HepG2 (cell line): ENCODE results near the gene CACNA1G. TPM values are rescaled to one million over a fixed set of nuclear protein-coding genes. Genes with fewer than 3 reads are reported as not detected.

Experiments used
- ATAC-seq: fragments of 200-7000 bp; cut with Tn5 transposase; 3 replicates; pipeline ENCODE4 v1.9.1; 2020; ENCODE audit warnings: mild to moderate bottlenecking, moderate library complexity
- BruUV-seq: library from RNA; stranded (reverse); fragments of 400-500 nt; replicated peaks from 2 replicates; lab custom pipeline; 2021; lab: Mats Ljungman, UMichigan
- CTCF ChIA-PET: fragments of 300-600 bp; formaldehyde crosslinking; extraction: SDS; loops from one replicate; lab custom pipeline; 2021; ENCODE audit warnings: low total read pairs, inconsistent platforms, low intra/inter-chr PET ratio; lab: Yijun Ruan, JAX
- POLR2A ChIA-PET: fragments of 350-600 bp; sonication (Branson Sonifier 250); formaldehyde crosslinking; loops from one replicate; lab custom pipeline; 2020; ENCODE audit warnings: antibody characterized with exemption, inconsistent platforms; lab: Yijun Ruan, JAX
- DNase-seq: peaks from one replicate; pipeline ENCODE4 v3.0.0-alpha.2; 2015; ENCODE audit warnings: low spot score
- FAIRE-seq: peaks from 3 replicates; lab custom pipeline; 2011; peaks lifted over from hg19 to GRCh38; lab: Jason Lieb, UNC
- H2AFZ ChIP-seq: one replicate; pipeline ENCODE4 v1.6.1; 2011; ENCODE audit warnings: low read length, inconsistent platforms
- H3K27ac ChIP-seq: fragments of 300-600 bp; 3 replicates; pipeline ENCODE4 v1.8.0; 2011; ENCODE audit warnings: mixed run types, mild to moderate bottlenecking, mixed read lengths, low read length, inconsistent platforms; ENCODE audit not compliant: insufficient read depth; ENCODE audit errors: extremely low read length
- H3K27me3 ChIP-seq, 2 experiments: fragments of 200-600 bp in 1 of 2; 2 replicates in 1 of 2; 3 replicates in 1 of 2; pipeline versions ENCODE4 v1.6.0 to v1.8.0; 2011; ENCODE audit warnings: low read length in 2 of 2, mild to moderate bottlenecking in 2 of 2, moderate library complexity in 2 of 2, inconsistent platforms in 1 of 2; ENCODE audit not compliant: insufficient read depth in 2 of 2, control insufficient read depth in 1 of 2
- H3K36me3 ChIP-seq, 2 experiments: fragments of 200-600 bp in 1 of 2; replicated peaks in 1 of 2; 2 replicates in 1 of 2; 3 replicates in 1 of 2; pipeline versions ENCODE4 v1.5.1 to v1.8.0; 2011; ENCODE audit warnings: low read length in 2 of 2, inconsistent platforms in 1 of 2; ENCODE audit not compliant: insufficient read depth in 2 of 2, control insufficient read depth in 1 of 2
- H3K4me1 ChIP-seq: 2 replicates; pipeline ENCODE4 v1.5.1; 2012; ENCODE audit warnings: low read length, inconsistent platforms; ENCODE audit not compliant: insufficient read depth
- H3K4me2 ChIP-seq: 2 replicates; pipeline ENCODE4 v1.6.0; 2011; ENCODE audit warnings: low read depth, low read length, inconsistent platforms
- H3K4me3 ChIP-seq, 3 experiments: fragments of 200-600 bp in 1 of 3; sonication (generic), shearing (Covaris generic) in 1 of 3; replicated peaks in 1 of 3; 2 replicates each; pipeline ENCODE4 v1.5.1; 2011 to 2016; ENCODE audit warnings: low read length in 3 of 3, inconsistent platforms in 2 of 3, low read depth in 2 of 3, mild to moderate bottlenecking in 2 of 3, control low read depth in 1 of 3, mixed read lengths in 1 of 3; ENCODE audit not compliant: insufficient read depth in 1 of 3
- H3K79me2 ChIP-seq: one replicate; pipeline ENCODE4 v1.6.1; 2011; ENCODE audit warnings: low read length, inconsistent platforms; ENCODE audit not compliant: insufficient read depth
- H3K9ac ChIP-seq: 2 replicates; pipeline ENCODE4 v1.6.0; 2011; ENCODE audit warnings: mild to moderate bottlenecking, low read depth, low read length, inconsistent platforms; ENCODE audit not compliant: insufficient read depth
- H3K9me3 ChIP-seq: 2 replicates; pipeline ENCODE4 v1.5.1; 2012; ENCODE audit warnings: mild to moderate bottlenecking, low read length
- H4K20me1 ChIP-seq: 2 replicates; pipeline ENCODE4 v1.6.0; 2011; ENCODE audit warnings: inconsistent platforms, mild to moderate bottlenecking, low read length, moderate library complexity; ENCODE audit not compliant: insufficient read depth
- CHD2 ChIP-seq: IDR thresholded peaks from 2 replicates; pipeline ENCODE4 v1.6.1; 2011; ENCODE audit warnings: low read depth, low read length, improper control_type of control experiment
- CREBL2 ChIP-seq: sonication (generic); formaldehyde crosslinking; IDR thresholded peaks from 2 replicates; pipeline ENCODE4 v1.8.1; 2023; ENCODE audit warnings: missing genetic modification reagents, mild to moderate bottlenecking, borderline replicate concordance
- ETS1 ChIP-seq: sonication (generic); formaldehyde crosslinking; IDR thresholded peaks from 2 replicates; pipeline ENCODE4 v1.4.0; 2020; ENCODE audit warnings: missing genetic modification reagents
- HINFP ChIP-seq: sonication (generic); formaldehyde crosslinking; IDR thresholded peaks from 2 replicates; pipeline ENCODE4 v1.4.0; 2020; ENCODE audit warnings: low read depth, mild to moderate bottlenecking, missing genetic modification reagents
- HIVEP1 ChIP-seq: sonication (generic); formaldehyde crosslinking; IDR thresholded peaks from 2 replicates; pipeline ENCODE4 v1.4.0; 2020; ENCODE audit warnings: mild to moderate bottlenecking, missing genetic modification reagents
- MEIS1 ChIP-seq: sonication (generic); formaldehyde crosslinking; IDR thresholded peaks from 2 replicates; pipeline ENCODE4 v1.9.0; 2021; ENCODE audit warnings: mild to moderate bottlenecking, missing genetic modification reagents, moderate library complexity, borderline replicate concordance
- RBAK ChIP-seq: sonication (generic); formaldehyde crosslinking; IDR thresholded peaks from 2 replicates; pipeline ENCODE4 v1.5.1; 2020; ENCODE audit warnings: mild to moderate bottlenecking, missing genetic modification reagents
- SATB2 ChIP-seq: sonication (generic); formaldehyde crosslinking; IDR thresholded peaks from 2 replicates; pipeline ENCODE4 v1.5.0; 2020; ENCODE audit warnings: missing genetic modification reagents
- ZNF614 ChIP-seq: IDR thresholded peaks from 2 replicates; pipeline ENCODE4 v1.6.1; 2018; ENCODE audit warnings: missing biosample characterization, missing genetic modification reagents, inconsistent platforms, borderline replicate concordance
- ZXDC ChIP-seq: sonication (generic); formaldehyde crosslinking; IDR thresholded peaks from 2 replicates; pipeline ENCODE4 v1.5.0; 2020; ENCODE audit warnings: mild to moderate bottlenecking, missing genetic modification reagents
- WGBS: methylation state at CpG from one replicate; pipeline ENCODE4 v1.1.6; 2017; ENCODE audit warnings: low lambda C conversion rate; 5-methylcytosine and 5-hydroxymethylcytosine counted together
- in situ Hi-C: cut with HindIII; loops from 2 replicates; pipeline ENCODE4 v1.10.0; 2017; ENCODE audit warnings: low pct_unique_long_range_greater_than_20kb; ENCODE audit not compliant: extremely low pct_ligation_motif_present
- intact Hi-C: fragments of 100-400 bp; cut with micrococcal nuclease; formaldehyde crosslinking; loops from one replicate; pipeline ENCODE4 v1.10.0; 2022; ENCODE audit not compliant: unreplicated experiment
- polyA plus RNA-seq, 8 experiments: library from polyadenylated mRNA; depleted of rRNA in 3 of 8; stranded (reverse) in 7 of 8; unstranded in 1 of 8; fragments of >200 nt; fragmentation: Illumina TruSeq in 4 of 8; extraction: Trizol in 4 of 8; gene quantifications; 2 replicates each; pipeline versions ENCODE4 v1.2.1 to v1.2.3, GENCODE V29; 2011 to 2016; ENCODE audit warnings: low read depth in 4 of 8, missing spikeins in 1 of 8, mixed read lengths in 1 of 8; ENCODE audit not compliant: insufficient read depth in 1 of 8
- total RNA-seq, 5 experiments: library from RNA; depleted of rRNA; stranded (reverse); fragments of >200 nt; fragmentation: Illumina TruSeq; extraction: Trizol; gene quantifications; 2 replicates each; pipeline ENCODE4 v1.2.3, GENCODE V29; 2016; ENCODE audit warnings: low read depth in 1 of 5

Gene CACNA1G
- total and polyA plus RNA-seq, 2 of the 13 experiments (the other 11 are each of a cell fraction or from before 2014, with no cell fraction given): 0.02 TPM; not detected in 1

- BruUV-seq: no TSS peak
- Histone ChIP-seq H3K27ac (no peak overlapping the region), H3K4me3 (no peak overlapping the region), H2AFZ (no peak overlapping the region), H3K27me3 (peaks cover 21 to 84% of the 10 kb centered on the region in 2 experiments; a peak in 4 of 5 replicates), H3K4me1 (peaks cover 15% of the 10 kb centered on the region), H4K20me1 (no peaks in the 10 kb centered on the region), H3K79me2 (no peaks in the 10 kb centered on the region), H3K36me3 (no peaks in the 10 kb centered on the region), H3K4me2 (no peak overlapping the region), H3K9me3 (no peaks in the 10 kb centered on the region), H3K9ac (no peak overlapping the region)
- in situ Hi-C loops: no loop called here
- ATAC-seq (no peak), FAIRE-seq (no peak), DNase-seq (no peak)
- intact Hi-C loops: no loop called here
- ChIA-PET POLR2A (no interaction called here), CTCF (no interaction called here)
- WGBS: 26% methylated on average over 5 of the region's 5 CpGs
- no peak for TF ChIP-seq HINFP (CRISPR knock-in tag)
- no peak for TF ChIP-seq HIVEP1
- no peak for TF ChIP-seq ETS1 (CRISPR knock-in tag)
- no peak for TF ChIP-seq CHD2
- no peak for TF ChIP-seq SATB2 (CRISPR knock-in tag)
- TF ChIP-seq ZXDC: no peak
- TF ChIP-seq MEIS1 (CRISPR knock-in tag): no peak
- TF ChIP-seq CREBL2 (CRISPR knock-in tag): no peak
- TF ChIP-seq RBAK (CRISPR knock-in tag): no peak
- TF ChIP-seq ZNF614: no peak
Measured at GRCh38 chr17:50620237-50620636, 59.7 kb downstream of the CACNA1G start.
